ENCODE data around the gene SOX10. TPM values are rescaled to one million over a fixed set of nuclear protein-coding genes. Genes with fewer than 3 reads are reported as not detected.

The SOX10 gene
- not detected for polyA plus RNA-seq (2012; ENCODE audit: missing spikeins)

DNA sequence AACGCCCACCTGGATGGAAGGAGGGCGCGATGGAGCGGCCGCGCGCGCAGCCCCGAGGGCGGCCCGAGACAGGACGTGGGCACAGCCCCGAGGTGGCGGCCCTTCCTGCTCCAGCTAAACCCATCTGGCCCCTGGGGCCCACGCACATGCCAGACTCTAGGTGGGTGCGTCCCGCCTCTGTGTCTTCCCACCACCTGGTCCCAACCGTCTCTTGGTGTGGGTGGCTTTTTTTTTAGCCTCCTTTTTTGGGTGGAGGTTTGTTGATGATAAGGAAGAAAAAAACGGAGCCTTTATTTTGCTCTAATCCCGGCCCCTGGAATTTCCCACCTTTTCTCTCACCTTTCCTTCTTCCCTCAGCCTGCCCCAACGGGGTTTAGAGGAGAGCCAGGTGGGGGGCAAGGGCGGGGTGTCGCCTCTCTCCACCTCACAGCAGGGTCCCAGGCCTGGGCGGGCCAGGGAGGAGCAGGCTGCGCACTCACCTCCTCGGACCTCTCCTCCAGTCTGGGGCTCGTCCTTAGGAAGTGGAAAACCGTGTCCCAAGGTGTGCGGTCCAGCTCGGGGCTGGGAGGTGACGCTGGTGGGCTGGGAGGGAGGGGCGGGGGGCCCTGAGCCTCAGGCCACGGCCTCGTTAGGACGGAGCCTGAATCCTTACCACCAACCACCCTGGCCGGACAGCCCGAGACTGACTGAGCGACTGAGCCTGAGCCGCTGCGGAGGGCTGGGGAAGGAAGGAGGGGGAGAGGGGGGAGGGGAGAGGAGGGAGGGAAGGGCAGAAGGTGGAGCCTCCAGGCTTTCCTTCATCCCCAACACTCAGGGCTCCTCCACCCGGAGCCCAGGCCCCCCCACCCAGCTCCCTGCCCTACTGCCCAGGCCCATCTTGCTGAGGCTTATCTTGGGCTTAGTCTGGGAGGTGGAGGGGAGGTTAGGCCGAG is at the start of gene SOX10:
TSS of gene SOX10 (minus strand) at position 696 of the 932 bp plus-strand sequence. CDS start 771 bp downstream, outside the sequence.
- FAIRE-seq: no peak
- no peak for DNase-seq (ENCODE audit: insufficient read length)
- TF ChIP-seq POLR2A (IDR thresholded peaks at IDR 0.05; ENCODE audit: low read depth, low read length) (no peak), TAF1 (IDR thresholded peaks at IDR 0.05; ENCODE audit: borderline replicate concordance, low read depth, low read length) (no peak), POLR2AphosphoS5 (IDR thresholded peaks at IDR 0.05; ENCODE audit: low read depth, low read length) (no peak)

GRCh38 chr22:38033522-38034277 is 49.3 kb upstream of the SOX10 start:
- DNase-seq (ENCODE audit: insufficient read length) (no peak), FAIRE-seq (peak; percentile 17)
- TF ChIP-seq TAF1 (IDR thresholded peaks at IDR 0.05; ENCODE audit: borderline replicate concordance, low read depth, low read length) (no peak), POLR2A (IDR thresholded peaks at IDR 0.05; ENCODE audit: low read depth, low read length) (no peak), POLR2AphosphoS5 (IDR thresholded peaks at IDR 0.05; ENCODE audit: low read depth, low read length) (no peak)

- no peak for FAIRE-seq
- TF ChIP-seq POLR2A (IDR thresholded peaks at IDR 0.05; ENCODE audit: low read depth, low read length): no peak
- TF ChIP-seq TAF1 (IDR thresholded peaks at IDR 0.05; ENCODE audit: borderline replicate concordance, low read depth, low read length): no peak
- TF ChIP-seq POLR2AphosphoS5 (IDR thresholded peaks at IDR 0.05; ENCODE audit: low read depth, low read length): no peak
- DNase-seq (ENCODE audit: insufficient read length): no peak
Observed at GRCh38 chr22:38032681-38033521, 48.5 kb upstream of the SOX10 start.

DNA sequence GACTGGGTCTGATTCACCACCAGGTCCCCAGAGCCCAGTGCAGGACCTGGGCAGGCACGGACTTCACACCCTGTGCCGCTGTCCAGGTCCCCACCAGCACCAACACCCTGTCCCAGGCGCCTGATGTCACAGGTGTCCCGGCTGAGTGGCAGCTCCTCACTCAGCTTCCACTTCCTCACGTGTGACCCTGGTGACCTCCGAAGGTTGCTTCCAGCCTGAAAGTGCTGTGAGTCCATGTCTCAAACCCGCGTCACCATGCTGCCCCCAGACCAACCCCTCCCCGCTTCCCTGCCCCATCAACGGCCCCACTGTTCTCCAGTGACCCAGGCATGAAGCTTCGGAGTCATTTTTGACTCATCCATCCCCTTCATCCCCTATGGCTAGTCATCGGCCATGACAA is 47.1 kb upstream of the SOX10 start:
- FAIRE-seq (no peak), DNase-seq (ENCODE audit: insufficient read length) (no peak)
- TF ChIP-seq POLR2AphosphoS5 (IDR thresholded peaks at IDR 0.05; ENCODE audit: low read depth, low read length): no peak
- TF ChIP-seq POLR2A (IDR thresholded peaks at IDR 0.05; ENCODE audit: low read depth, low read length): no peak
- no peak for TF ChIP-seq TAF1 (IDR thresholded peaks at IDR 0.05; ENCODE audit: borderline replicate concordance, low read depth, low read length)

DNA sequence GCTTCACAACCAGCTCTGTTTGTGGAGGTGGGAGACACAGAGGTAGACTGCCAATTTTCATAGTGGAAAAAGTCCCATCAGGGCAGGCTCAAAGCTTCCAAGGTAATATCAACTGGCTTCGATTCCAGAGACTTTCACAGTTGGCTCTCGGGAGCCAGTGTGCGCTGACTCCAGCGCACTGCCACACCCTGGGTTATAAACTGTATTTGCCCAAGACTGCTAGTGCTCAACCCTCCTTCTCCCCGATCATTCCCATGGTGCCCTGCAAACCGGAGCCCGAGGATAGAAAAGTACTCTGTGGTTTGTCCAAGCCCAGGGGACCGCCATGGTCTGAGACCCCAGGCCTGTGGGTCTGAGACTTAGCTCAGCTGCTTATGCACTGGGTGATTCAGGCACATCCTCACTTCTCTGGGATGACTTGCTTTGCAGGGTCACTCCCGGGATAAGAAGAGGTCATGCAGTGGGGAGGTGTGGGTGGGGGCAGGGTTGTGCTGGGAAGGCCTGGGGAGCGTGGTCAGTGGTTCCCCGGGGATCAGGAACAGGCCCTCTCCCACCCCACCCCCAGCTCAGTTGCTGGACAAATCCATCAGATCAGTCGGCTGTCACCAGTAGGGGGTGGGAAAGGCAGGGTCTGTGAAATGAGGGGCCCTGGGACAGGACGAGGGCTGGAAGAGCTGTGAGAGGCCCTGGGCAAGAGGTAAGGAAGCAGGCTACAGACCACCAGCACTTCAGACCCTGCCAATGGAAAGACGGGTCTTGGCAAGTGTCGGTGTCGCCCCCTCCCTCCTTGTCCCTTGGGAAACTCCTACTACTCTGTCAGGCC is 46.2 kb upstream of the SOX10 start:
- DNase-seq (ENCODE audit: insufficient read length) (no peak), FAIRE-seq (no peak)
- no peak for TF ChIP-seq POLR2A (IDR thresholded peaks at IDR 0.05; ENCODE audit: low read depth, low read length)
- no peak for TF ChIP-seq TAF1 (IDR thresholded peaks at IDR 0.05; ENCODE audit: borderline replicate concordance, low read depth, low read length)
- TF ChIP-seq POLR2AphosphoS5 (IDR thresholded peaks at IDR 0.05; ENCODE audit: low read depth, low read length): no peak

- TF ChIP-seq TAF1 (IDR thresholded peaks at IDR 0.05; ENCODE audit: borderline replicate concordance, low read depth, low read length): no peak
- no peak for TF ChIP-seq POLR2AphosphoS5 (IDR thresholded peaks at IDR 0.05; ENCODE audit: low read depth, low read length)
- TF ChIP-seq POLR2A (IDR thresholded peaks at IDR 0.05; ENCODE audit: low read depth, low read length): no peak
- DNase-seq (ENCODE audit: insufficient read length) (no peak), FAIRE-seq (no peak)
Observed at GRCh38 chr22:38029901-38030300, 45.5 kb upstream of the SOX10 start.

DNA sequence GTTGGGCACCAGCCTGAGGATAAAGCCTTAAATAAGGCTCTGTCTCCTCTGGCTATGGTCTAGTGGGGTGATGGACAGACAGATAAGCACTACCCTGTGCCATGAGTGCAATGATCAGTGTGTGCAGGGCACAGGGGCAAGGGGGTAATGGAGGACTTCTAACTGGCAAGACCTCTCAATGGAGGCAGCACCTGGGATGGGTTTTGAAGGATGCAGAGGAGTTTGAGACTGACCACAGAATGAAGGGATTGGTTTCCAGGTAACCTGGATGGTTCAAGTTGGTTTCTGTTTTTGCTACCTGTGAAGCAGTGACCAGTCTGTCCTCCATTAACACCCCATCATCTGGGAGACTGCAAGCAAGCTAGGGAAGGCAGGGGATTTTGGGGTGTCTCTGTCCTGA is 45.0 kb upstream of the SOX10 start:
- FAIRE-seq (no peak), DNase-seq (ENCODE audit: insufficient read length) (no peak)
- no peak for TF ChIP-seq TAF1 (IDR thresholded peaks at IDR 0.05; ENCODE audit: borderline replicate concordance, low read depth, low read length)
- no peak for TF ChIP-seq POLR2A (IDR thresholded peaks at IDR 0.05; ENCODE audit: low read depth, low read length)
- no peak for TF ChIP-seq POLR2AphosphoS5 (IDR thresholded peaks at IDR 0.05; ENCODE audit: low read depth, low read length)

GRCh38 chr22:38028344-38029130 is 44.2 kb upstream of the SOX10 start:
- DNase-seq (ENCODE audit: insufficient read length) (no peak), FAIRE-seq (no peak)

GRCh38 chr22:38027487-38027886 is 43.1 kb upstream of the SOX10 start:
- DNase-seq (ENCODE audit: insufficient read length): no peak
- FAIRE-seq: no peak
- TF ChIP-seq TAF1 (IDR thresholded peaks at IDR 0.05; ENCODE audit: borderline replicate concordance, low read depth, low read length) (no peak), POLR2A (IDR thresholded peaks at IDR 0.05; ENCODE audit: low read depth, low read length) (no peak), POLR2AphosphoS5 (IDR thresholded peaks at IDR 0.05; ENCODE audit: low read depth, low read length) (no peak)

More at GRCh38 chr22:38028344-38029130, 44.2 kb upstream of the SOX10 start:
- TF ChIP-seq TAF1 (IDR thresholded peaks at IDR 0.05; ENCODE audit: borderline replicate concordance, low read depth, low read length) (no peak), POLR2AphosphoS5 (IDR thresholded peaks at IDR 0.05; ENCODE audit: low read depth, low read length) (no peak), POLR2A (IDR thresholded peaks at IDR 0.05; ENCODE audit: low read depth, low read length) (no peak)
